LHCN-M2 (cell line): ENCODE data around the gene EAF1. TPM values are rescaled to one million over a fixed set of nuclear protein-coding genes. Genes with fewer than 3 reads are reported as not detected.
"Not testable (repeated sequence)": the region's sequence is repeated elsewhere in the genome, so short reads cannot be mapped to it uniquely, and the experiment has no call there.

ENCODE experiments used
- DNase-seq: peaks from one replicate; pipeline ENCODE4 v3.0.0-alpha.2; 2012; ENCODE audit warnings: low read depth
- total RNA-seq: library from RNA; depleted of rRNA; stranded (reverse); fragments of >200 nt; gene quantifications from 2 replicates; pipeline ENCODE4 v1.2.3, GENCODE V29; 2014; rRNA removed

EAF1 gene
- total RNA-seq, 1 experiment from 2014 or later: 20.3 TPM

DNA sequence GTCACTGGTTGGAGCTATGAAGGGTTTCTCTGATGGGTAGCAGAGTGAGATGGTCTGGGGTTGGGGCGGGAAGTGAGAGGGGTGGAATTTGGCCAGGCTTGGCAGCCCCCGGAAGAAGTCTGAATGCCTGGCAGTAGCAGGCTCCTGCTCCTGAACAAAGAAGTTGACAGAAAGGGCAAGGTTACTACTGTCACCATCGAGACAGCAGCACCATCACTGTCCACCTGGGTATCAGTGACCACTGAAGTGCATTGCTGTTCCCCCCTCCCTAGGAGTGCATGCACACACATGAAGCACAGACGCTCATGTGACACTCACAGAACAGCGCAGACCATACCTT lies 51.2 kb downstream of the EAF1 start:
- DNase-seq: no peak

DNA sequence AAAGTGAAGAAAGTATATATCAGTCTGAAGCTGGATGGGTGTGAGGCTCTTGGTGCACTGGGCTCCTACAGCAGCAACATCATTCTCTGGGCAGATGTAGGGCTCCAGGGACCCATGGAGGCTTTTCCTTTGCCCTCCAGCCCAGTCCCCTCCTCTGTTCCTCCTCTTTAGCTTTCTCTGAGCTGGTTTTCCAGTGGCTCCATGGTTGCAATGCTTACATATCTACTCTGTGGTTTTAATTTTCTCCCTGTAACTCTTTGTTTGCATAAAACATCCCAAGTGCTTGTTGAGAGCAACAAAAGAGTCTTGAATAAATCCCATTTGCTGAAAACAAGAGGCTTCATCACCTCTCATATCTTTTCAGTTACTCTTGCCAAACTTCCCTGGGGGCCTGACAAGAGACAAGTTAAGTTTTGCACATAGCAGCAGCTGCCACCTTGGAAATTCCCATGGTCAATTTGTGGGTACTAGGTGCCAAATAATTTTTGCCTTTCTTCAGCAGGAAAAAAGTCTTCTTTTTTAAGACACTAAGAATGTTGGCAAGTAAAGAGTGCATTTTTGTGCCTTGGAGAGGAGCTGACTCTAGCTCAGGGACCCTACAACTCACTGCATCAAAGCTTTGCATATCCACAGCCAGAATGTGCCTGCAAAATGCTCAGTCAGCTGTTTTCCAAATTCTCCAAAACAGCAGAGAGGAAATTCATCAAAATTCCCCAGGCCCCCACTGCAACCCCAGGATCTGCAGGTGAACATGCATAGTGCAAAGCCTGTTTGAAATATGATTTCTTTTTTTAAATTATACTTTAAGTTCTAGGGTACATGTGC lies 52.2 kb downstream of the EAF1 start:
- DNase-seq: peak; percentile 12

DNA sequence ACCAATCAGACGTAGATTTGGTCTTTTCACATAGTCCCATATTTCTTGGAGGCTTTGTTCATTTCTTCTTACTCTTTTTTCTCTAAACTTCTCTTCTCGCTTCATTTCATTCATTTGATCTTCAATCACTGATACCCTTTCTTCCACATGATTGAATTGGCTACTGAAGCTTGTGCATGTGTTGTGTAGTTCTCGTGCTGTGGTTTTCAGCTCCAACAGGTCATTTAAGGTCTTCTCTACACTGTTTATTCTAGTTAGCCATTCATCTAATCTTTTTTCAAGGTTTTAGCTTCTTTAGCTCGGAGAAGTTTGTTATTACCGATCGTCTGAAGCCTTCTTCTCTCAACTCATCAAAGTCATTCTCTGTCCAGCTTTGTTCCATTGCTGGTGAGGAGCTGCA lies 57.2 kb downstream of the EAF1 start:
- not testable (repeated sequence) for DNase-seq

DNA sequence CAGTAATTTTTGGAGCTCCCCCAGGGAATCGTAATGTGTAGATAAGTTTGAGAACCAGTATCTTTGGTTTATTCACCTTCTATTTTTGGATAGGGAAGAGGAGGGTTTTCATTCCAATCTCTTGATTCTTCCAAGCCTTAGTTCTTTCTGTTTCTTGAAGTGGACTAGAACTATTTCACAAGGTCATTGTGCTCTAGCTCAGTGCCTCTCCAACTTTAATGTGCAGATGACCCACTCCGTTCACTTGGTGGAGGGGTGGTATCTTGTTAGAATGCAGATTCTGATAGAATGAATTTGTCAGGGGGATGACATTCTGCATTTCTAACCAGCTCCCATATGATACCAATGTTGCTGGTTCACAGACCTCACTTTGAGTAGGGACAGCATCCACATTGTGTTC lies 58.6 kb downstream of the EAF1 start:
- no peak for DNase-seq

DNA sequence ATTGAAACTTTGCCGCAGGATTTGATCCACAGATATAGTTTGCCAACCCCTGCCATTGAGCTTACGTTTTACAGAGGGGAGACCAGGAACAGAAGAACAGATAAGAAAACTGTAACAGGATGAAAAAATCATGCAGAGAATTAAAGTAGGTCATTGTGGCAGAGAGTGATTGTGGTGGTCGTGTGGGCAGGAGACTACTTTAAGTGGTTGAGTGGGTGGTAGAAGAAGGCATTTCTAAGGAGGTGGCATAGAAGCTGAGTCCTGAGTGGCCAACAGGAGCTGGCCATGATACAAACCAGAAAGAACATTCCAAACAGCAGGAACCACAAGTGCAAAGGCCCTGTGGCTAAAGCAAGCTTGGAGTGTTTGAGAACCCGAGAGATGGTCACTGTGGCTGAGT lies 59.6 kb downstream of the EAF1 start:
- no peak for DNase-seq

DNA sequence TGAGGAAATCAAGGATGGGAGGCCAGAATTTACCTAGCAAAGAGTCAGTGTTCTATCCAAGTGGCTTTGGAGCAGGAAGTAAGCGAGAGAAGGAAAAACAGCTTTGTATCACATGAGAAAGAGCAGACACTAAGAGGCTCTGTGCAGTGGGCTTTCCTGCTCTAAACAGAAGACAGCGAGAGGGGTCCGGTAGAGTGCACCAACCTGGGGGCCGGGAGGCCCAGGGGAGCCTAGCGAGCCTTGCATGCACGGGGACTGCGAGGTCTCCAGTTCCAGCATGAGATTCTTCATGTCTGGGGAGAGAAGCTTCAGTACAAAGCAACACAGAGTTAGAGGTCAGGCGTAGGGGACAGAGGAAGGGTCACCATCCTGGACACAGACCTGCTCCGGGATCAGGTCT lies 60.6 kb downstream of the EAF1 start:
- no peak for DNase-seq

DNA sequence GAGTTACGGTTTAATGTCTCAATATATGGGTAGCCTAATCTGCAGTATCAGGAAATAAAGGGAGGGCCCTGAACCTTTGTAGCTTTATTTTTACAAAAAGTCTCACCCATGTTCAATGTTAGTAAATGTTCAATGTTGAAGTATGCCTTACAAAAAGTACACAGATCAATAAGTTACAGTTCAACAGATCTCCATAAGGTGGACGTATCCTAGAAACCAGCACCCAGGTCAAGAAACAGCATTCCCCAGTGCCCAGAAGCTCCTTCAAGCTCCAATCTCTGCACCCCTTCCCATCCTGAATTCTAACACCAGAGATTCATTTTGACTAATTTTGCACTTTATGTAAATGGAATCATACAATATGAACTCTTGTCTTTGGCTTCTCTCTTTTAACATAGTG lies 62.8 kb downstream of the EAF1 start:
- DNase-seq: no peak

DNA sequence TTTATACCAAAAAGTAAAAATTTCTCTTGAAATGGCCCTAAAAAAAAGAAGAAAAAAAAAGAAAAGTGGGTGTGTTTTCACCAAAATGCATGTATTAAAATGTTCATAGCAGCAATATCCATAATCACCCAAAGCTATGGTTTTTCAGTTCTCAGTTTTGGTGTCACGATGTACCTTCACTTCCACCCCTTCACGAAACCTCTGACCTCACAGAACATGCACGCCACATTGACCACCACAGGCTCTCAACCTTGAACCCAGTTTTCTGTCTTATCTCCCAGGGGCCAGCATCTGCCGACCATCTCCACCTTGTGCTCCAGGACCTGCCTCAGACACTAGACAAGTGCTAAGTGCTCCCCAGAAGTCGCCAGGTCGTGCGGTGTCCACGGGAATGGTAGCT lies 63.7 kb downstream of the EAF1 start:
- DNase-seq: no peak

Other genes with a start within 250 kb of the EAF1 start
- gene CAPN7, start 221.4 kb upstream of the EAF1 start, total RNA-seq: 22.1 and 26.6 TPM in 2 replicates
- 7.8 and 8.4 TPM in 2 replicates for gene SH3BP5, start 95.0 kb upstream of the EAF1 start, total RNA-seq
- 26.5 and 26.9 TPM in 2 replicates for gene METTL6, start 54 bp upstream of the EAF1 start, total RNA-seq
- gene COLQ, start 94.1 kb downstream of the EAF1 start, total RNA-seq: 0.13 and 0.40 TPM in 2 replicates
- 18.9 and 20.2 TPM in 2 replicates for gene HACL1, start 174.0 kb downstream of the EAF1 start, total RNA-seq
- 33.0 and 40.5 TPM in 2 replicates for gene BTD, start 174.1 kb downstream of the EAF1 start, total RNA-seq